B cell (primary cell): Measurements from ENCODE around the gene CDHR5.

Experiments
- EZH2 ChIP-seq: IDR thresholded peaks from 2 replicates; pipeline ENCODE4 v1.6.1; 2012; ENCODE audit warnings: borderline replicate concordance, low read depth, mild to moderate bottlenecking, moderate library complexity, low read length; ENCODE audit not compliant: insufficient read depth, poor library complexity, severe bottlenecking
- TF ChIP-seq, protein P1 (sequence below): fragments of 200-600 bp; IDR thresholded peaks from one replicate; pipeline ENCODE4 v1.8.0; 2022; ENCODE audit warnings: antibody characterized with exemption, mild to moderate bottlenecking

DNA sequence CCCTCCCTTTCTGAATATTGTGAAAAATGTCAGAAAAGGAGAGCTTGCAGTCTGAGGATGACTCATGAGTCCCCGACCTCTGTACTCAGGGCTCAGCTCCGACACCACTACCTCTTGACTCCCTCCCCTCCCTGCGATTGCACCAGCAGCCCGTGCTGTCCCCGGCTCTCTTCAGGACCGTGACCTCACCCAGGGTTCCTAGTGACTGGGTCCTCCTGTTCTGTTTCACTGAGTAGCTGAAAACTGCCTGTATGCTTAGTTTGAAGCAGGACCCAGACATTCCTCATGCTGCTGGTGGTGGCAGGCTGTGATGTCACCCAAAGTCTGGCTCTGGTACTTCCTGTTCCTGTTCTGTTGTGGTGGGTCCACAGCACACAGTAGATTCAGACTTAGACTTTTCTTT lies 36.8 kb downstream of the CDHR5 start:
- TF ChIP-seq, protein P1, sequence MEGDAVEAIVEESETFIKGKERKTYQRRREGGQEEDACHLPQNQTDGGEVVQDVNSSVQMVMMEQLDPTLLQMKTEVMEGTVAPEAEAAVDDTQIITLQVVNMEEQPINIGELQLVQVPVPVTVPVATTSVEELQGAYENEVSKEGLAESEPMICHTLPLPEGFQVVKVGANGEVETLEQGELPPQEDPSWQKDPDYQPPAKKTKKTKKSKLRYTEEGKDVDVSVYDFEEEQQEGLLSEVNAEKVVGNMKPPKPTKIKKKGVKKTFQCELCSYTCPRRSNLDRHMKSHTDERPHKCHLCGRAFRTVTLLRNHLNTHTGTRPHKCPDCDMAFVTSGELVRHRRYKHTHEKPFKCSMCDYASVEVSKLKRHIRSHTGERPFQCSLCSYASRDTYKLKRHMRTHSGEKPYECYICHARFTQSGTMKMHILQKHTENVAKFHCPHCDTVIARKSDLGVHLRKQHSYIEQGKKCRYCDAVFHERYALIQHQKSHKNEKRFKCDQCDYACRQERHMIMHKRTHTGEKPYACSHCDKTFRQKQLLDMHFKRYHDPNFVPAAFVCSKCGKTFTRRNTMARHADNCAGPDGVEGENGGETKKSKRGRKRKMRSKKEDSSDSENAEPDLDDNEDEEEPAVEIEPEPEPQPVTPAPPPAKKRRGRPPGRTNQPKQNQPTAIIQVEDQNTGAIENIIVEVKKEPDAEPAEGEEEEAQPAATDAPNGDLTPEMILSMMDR: no peak
- no peak for TF ChIP-seq EZH2
